Urinary bladder (tissue), 4 donors: ENCODE data around the gene MAPKAPK2. TPM values are rescaled to one million over a fixed set of nuclear protein-coding genes. Genes with fewer than 3 reads are reported as not detected.

Source experiments
- DNase-seq: peaks from one replicate; pipeline ENCODE4 v3.0.0-alpha.2; 2015; ENCODE audit errors: extremely low spot score
- H3K27ac ChIP-seq: one replicate; pipeline ENCODE4 v1.5.1; 2013; ENCODE audit warnings: low read depth, mild to moderate bottlenecking, moderate library complexity
- H3K36me3 ChIP-seq: one replicate; pipeline ENCODE4 v1.6.1; 2013; ENCODE audit warnings: mild to moderate bottlenecking, moderate library complexity; ENCODE audit not compliant: insufficient read depth
- H3K4me1 ChIP-seq: one replicate; pipeline ENCODE4 v1.6.1; 2013; ENCODE audit warnings: mild to moderate bottlenecking, moderate library complexity; ENCODE audit not compliant: insufficient read depth
- H3K4me3 ChIP-seq: one replicate; pipeline ENCODE4 v1.5.1; 2013; ENCODE audit warnings: low read depth, low read length
- WGBS: extraction: QIAGEN DNeasy Blood & Tissue Kit; methylation state at CpG from one replicate; pipeline ENCODE4 v1.1.7; 2013; 5-methylcytosine and 5-hydroxymethylcytosine counted together
- polyA plus RNA-seq: library from polyadenylated mRNA; stranded (reverse); fragments of 200-250 nt; gene quantifications from one replicate; pipeline ENCODE4 v1.2.3, GENCODE V29; 2013
- total RNA-seq: library from RNA; depleted of rRNA; stranded (reverse); fragments of >200 nt; gene quantifications from one replicate; pipeline ENCODE4 v1.2.3, GENCODE V29; 2014
- donor health status: healthy with polysubstance abuse.
- donor health status: healthy.

MAPKAPK2 gene
- total and polyA plus RNA-seq, 2 donors = 20.4 to 49.5 TPM

- no peak for DNase-seq
- no peak overlapping the region for H3K27ac ChIP-seq
- no peaks in the 10 kb centered on the region for H3K36me3 ChIP-seq
- no peak overlapping the region for H3K4me3 ChIP-seq
- H3K4me1 ChIP-seq = no peaks in the 10 kb centered on the region
- 74% methylated on average over 9 of the region's 9 CpGs for WGBS
Measured at GRCh38 chr1:206734499-206735142, 49.9 kb downstream of the MAPKAPK2 start.

- no peak overlapping the region for H3K4me3 ChIP-seq
- 66% methylated on average over 5 of the region's 5 CpGs for WGBS
- no peak overlapping the region for H3K27ac ChIP-seq
- DNase-seq = no peak
- H3K36me3 ChIP-seq = no peaks in the 10 kb centered on the region
- no peaks in the 10 kb centered on the region for H3K4me1 ChIP-seq
Measured at GRCh38 chr1:206735553-206736031, 50.9 kb downstream of the MAPKAPK2 start.

GRCh38 chr1:206736878-206737728 lies 52.4 kb downstream of the MAPKAPK2 start:
- H3K36me3 ChIP-seq = no peaks in the 10 kb centered on the region
- WGBS = 81% methylated on average over 14 of the region's 14 CpGs
- DNase-seq = no peak
- no peak overlapping the region for H3K4me3 ChIP-seq
- H3K27ac ChIP-seq = no peak overlapping the region
- no peaks in the 10 kb centered on the region for H3K4me1 ChIP-seq

GRCh38 chr1:206737729-206738201 lies 53.1 kb downstream of the MAPKAPK2 start:
- Histone ChIP-seq H3K4me3 (no peak overlapping the region), H3K27ac (no peak overlapping the region), H3K4me1 (no peaks in the 10 kb centered on the region), H3K36me3 (no peaks in the 10 kb centered on the region)
- DNase-seq = no peak
- 31% methylated on average over 3 of the region's 3 CpGs for WGBS

- WGBS = 62% methylated on average over 3 of the region's 3 CpGs
- no peak for DNase-seq
- Histone ChIP-seq H3K27ac (no peak overlapping the region), H3K4me3 (no peak overlapping the region), H3K4me1 (no peaks in the 10 kb centered on the region), H3K36me3 (no peaks in the 10 kb centered on the region)
Measured at GRCh38 chr1:206738370-206739366, 54.0 kb downstream of the MAPKAPK2 start.

GRCh38 chr1:206739411-206740076 lies 54.8 kb downstream of the MAPKAPK2 start:
- H3K4me1 ChIP-seq = no peaks in the 10 kb centered on the region
- no peak overlapping the region for H3K4me3 ChIP-seq
- H3K36me3 ChIP-seq = no peaks in the 10 kb centered on the region
- WGBS = 29% methylated on average over 5 of the region's 5 CpGs
- H3K27ac ChIP-seq = no peak overlapping the region
- DNase-seq = no peak

- WGBS = 88% methylated on average over 6 of the region's 6 CpGs
- DNase-seq = no peak
Measured at GRCh38 chr1:206741142-206741701, 56.5 kb downstream of the MAPKAPK2 start.

GRCh38 chr1:206742719-206743383 lies 58.1 kb downstream of the MAPKAPK2 start:
- DNase-seq = no peak
- H3K4me1 ChIP-seq = no peaks in the 10 kb centered on the region
- no peak overlapping the region for H3K4me3 ChIP-seq
- WGBS = 64% methylated on average over 13 of the region's 13 CpGs
- H3K36me3 ChIP-seq = no peaks in the 10 kb centered on the region
- no peak overlapping the region for H3K27ac ChIP-seq

More at GRCh38 chr1:206741142-206741701, 56.5 kb downstream of the MAPKAPK2 start:
- H3K4me1 ChIP-seq = no peaks in the 10 kb centered on the region
- H3K36me3 ChIP-seq = no peaks in the 10 kb centered on the region
- no peak overlapping the region for H3K4me3 ChIP-seq
- H3K27ac ChIP-seq = no peak overlapping the region

- DNase-seq = no peak
- no peak overlapping the region for H3K4me3 ChIP-seq
- WGBS = 54% methylated on average over 4 of the region's 4 CpGs
- no peaks in the 10 kb centered on the region for H3K4me1 ChIP-seq
- no peak overlapping the region for H3K27ac ChIP-seq
- H3K36me3 ChIP-seq = no peaks in the 10 kb centered on the region
Measured at GRCh38 chr1:206744683-206745082, 60.0 kb downstream of the MAPKAPK2 start.

- DNase-seq = no peak
- no peak overlapping the region for H3K4me3 ChIP-seq
- H3K36me3 ChIP-seq = no peaks in the 10 kb centered on the region
- no peak overlapping the region for H3K27ac ChIP-seq
- no peaks in the 10 kb centered on the region for H3K4me1 ChIP-seq
- WGBS = 90% methylated on average over 1 of the region's 1 CpG
Measured at GRCh38 chr1:206745301-206745700, 60.6 kb downstream of the MAPKAPK2 start.

- 85% methylated on average over 3 of the region's 3 CpGs for WGBS
- Histone ChIP-seq H3K4me1 (no peaks in the 10 kb centered on the region), H3K27ac (no peak overlapping the region), H3K36me3 (no peaks in the 10 kb centered on the region), H3K4me3 (no peak overlapping the region)
- DNase-seq = no peak
Measured at GRCh38 chr1:206748348-206749030, 63.8 kb downstream of the MAPKAPK2 start.

GRCh38 chr1:206751891-206752290 lies 67.2 kb downstream of the MAPKAPK2 start:
- H3K4me1 ChIP-seq = no peaks in the 10 kb centered on the region
- H3K4me3 ChIP-seq = no peak overlapping the region
- no peak for DNase-seq
- H3K27ac ChIP-seq = no peak overlapping the region
- 61% methylated on average over 5 of the region's 5 CpGs for WGBS
- no peaks in the 10 kb centered on the region for H3K36me3 ChIP-seq
